Esophagus squamous epithelium (tissue), 5 donors: ENCODE results near the gene MANSC4. TPM values are rescaled to one million over a fixed set of nuclear protein-coding genes. Genes with fewer than 3 reads are reported as not detected.

Source experiments
- DNase-seq: peaks from one replicate; lab custom pipeline; 2025; lab: John Stamatoyannopoulos, UW
- H3K27ac ChIP-seq, 4 donors: fragments of 200-600 bp; sonication (generic); one replicate each; pipeline ENCODE4 v1.5.1; 2016 to 2019; ENCODE audit warnings: mild to moderate bottlenecking in 1 of 4
- H3K27me3 ChIP-seq, 4 donors: fragments of 200-600 bp; sonication (generic); 1 replicate in 3 of 4; 2 replicates in 1 of 4; pipeline versions ENCODE4 v1.5.1 to v1.6.0; 2017 to 2021; ENCODE audit warnings: antibody characterized with exemption in 1 of 4
- H3K36me3 ChIP-seq, 3 donors: fragments of 200-600 bp; sonication (generic); one replicate each; pipeline ENCODE4 v1.5.1; 2016 to 2019
- H3K4me1 ChIP-seq, 3 donors: fragments of 200-600 bp; sonication (generic); one replicate each; pipeline ENCODE4 v1.5.1; 2017 to 2019
- H3K4me3 ChIP-seq, 4 donors: fragments of 200-600 bp; sonication (generic); 1 replicate in 3 of 4; 2 replicates in 1 of 4; pipeline ENCODE4 v1.5.1; 2016 to 2019; ENCODE audit warnings: mild to moderate bottlenecking in 2 of 4, moderate library complexity in 1 of 4
- H3K9me3 ChIP-seq, 3 donors: fragments of 200-600 bp; sonication (generic); one replicate each; pipeline ENCODE4 v1.5.1; 2016 to 2019
- POLR2A ChIP-seq, 4 donors: fragments of 450-650 bp; IDR thresholded peaks; one replicate each; pipeline ENCODE4 v1.6.1; 2017; ENCODE audit warnings: antibody characterized with exemption in 4 of 4, mild to moderate bottlenecking in 4 of 4, moderate library complexity in 3 of 4
- WGBS, 2 donors: methylation state at CpG; one replicate each; pipeline ENCODE4 v1.1.5; 2018; 5-methylcytosine and 5-hydroxymethylcytosine counted together
- intact Hi-C: fragments of 100-400 bp; cut with DNase I; formaldehyde crosslinking; loops from one replicate; pipeline ENCODE4 v1.15.0; 2022
- total RNA-seq, 4 donors: library from RNA; depleted of rRNA; stranded (reverse); fragments of >200 nt; gene quantifications; one replicate each; pipeline ENCODE4 v1.1.0, GENCODE V29; 2016
- TF ChIP-seq, protein P1 (sequence below), 6 experiments: fragments of 450-650 bp in 4 of 6; fragments of 200-600 bp in 2 of 6; sonication (generic) in 2 of 6; IDR thresholded peaks; one replicate each; pipeline ENCODE4 v1.5.1; 2016 to 2019; ENCODE audit warnings: antibody characterized with exemption in 6 of 6, mild to moderate bottlenecking in 4 of 6, moderate library complexity in 4 of 6
- donor health status: DM: yes; HTN: yes; CAD: no.

MANSC4 gene
- total RNA-seq, 4 donors from 2014 or later, result not detected

- TF ChIP-seq POLR2A (IDR thresholded peaks at IDR 0.05), result no peak
- TF ChIP-seq, protein P1, sequence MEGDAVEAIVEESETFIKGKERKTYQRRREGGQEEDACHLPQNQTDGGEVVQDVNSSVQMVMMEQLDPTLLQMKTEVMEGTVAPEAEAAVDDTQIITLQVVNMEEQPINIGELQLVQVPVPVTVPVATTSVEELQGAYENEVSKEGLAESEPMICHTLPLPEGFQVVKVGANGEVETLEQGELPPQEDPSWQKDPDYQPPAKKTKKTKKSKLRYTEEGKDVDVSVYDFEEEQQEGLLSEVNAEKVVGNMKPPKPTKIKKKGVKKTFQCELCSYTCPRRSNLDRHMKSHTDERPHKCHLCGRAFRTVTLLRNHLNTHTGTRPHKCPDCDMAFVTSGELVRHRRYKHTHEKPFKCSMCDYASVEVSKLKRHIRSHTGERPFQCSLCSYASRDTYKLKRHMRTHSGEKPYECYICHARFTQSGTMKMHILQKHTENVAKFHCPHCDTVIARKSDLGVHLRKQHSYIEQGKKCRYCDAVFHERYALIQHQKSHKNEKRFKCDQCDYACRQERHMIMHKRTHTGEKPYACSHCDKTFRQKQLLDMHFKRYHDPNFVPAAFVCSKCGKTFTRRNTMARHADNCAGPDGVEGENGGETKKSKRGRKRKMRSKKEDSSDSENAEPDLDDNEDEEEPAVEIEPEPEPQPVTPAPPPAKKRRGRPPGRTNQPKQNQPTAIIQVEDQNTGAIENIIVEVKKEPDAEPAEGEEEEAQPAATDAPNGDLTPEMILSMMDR (IDR thresholded peaks at IDR 0.05), result no peak
- intact Hi-C loops, result no loop called here
Observed at GRCh38 chr12:27790179-27790578, 10.1 kb upstream of the MANSC4 start.

DNA sequence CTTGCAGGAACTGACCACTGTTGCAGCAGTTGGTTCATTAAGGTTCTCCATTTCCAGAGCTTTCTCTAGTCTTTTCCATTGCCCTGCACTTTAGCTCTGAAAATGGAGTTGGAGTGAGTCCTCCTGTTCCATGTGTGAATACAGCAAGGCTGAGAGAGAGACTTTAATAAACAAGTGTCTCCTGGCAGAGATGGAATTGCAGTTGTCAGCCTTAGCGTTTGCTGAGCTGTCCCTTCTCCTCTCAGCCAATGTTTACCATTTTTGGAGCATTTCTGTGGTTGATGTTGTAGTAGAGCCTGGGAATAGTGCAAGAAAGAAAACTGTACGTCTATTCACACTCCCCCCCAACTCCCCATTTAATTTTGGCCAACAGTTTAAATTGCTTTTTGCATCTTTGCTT, 7.5 kb upstream of the MANSC4 start:
- H3K36me3 ChIP-seq, result peaks cover 0 to 20% (median 7%) of the 10 kb centered on the region in 3 donors
- 68 to 82% methylated on average over 2 of the region's 2 CpGs for WGBS, 2 donors
- H3K4me3 ChIP-seq, result peak overlapping the region in 1 of 4 donors; percentile 16
- DNase-seq, result no peak
- H3K27ac ChIP-seq, result no peak overlapping the region
- no peaks in the 10 kb centered on the region for H3K27me3 ChIP-seq
- intact Hi-C loops, result no loop called here
- no peaks in the 10 kb centered on the region for H3K9me3 ChIP-seq
- no peak for TF ChIP-seq POLR2A (IDR thresholded peaks at IDR 0.05)
- TF ChIP-seq, protein P1 (IDR thresholded peaks at IDR 0.05), result no peak
- peaks cover 0 to 59% (median 0%) of the 10 kb centered on the region in 3 donors for H3K4me1 ChIP-seq

More at GRCh38 chr12:27790179-27790578, 10.1 kb upstream of the MANSC4 start:
- H3K9me3 ChIP-seq, result no peaks in the 10 kb centered on the region
- H3K4me3 ChIP-seq, result no peak overlapping the region
- H3K36me3 ChIP-seq, result peaks cover 5 to 42% (median 14%) of the 10 kb centered on the region in 3 donors
- H3K4me1 ChIP-seq, result peaks cover 0 to 33% (median 0%) of the 10 kb centered on the region in 3 donors
- no peak overlapping the region for H3K27ac ChIP-seq
- DNase-seq, result no peak
- WGBS, 2 donors, result 87 to 100% methylated on average over 2 of the region's 2 CpGs
- no peaks in the 10 kb centered on the region for H3K27me3 ChIP-seq

GRCh38 chr12:27785882-27786570, 6.0 kb upstream of the MANSC4 start:
- DNase-seq, result no peak
- Histone ChIP-seq H3K27me3 (no peaks in the 10 kb centered on the region), H3K4me1 (peaks cover under 1 to 74% (median 5%) of the 10 kb centered on the region in 3 donors), H3K27ac (no peak overlapping the region), H3K9me3 (no peaks in the 10 kb centered on the region), H3K4me3 (no peak overlapping the region), H3K36me3 (peaks cover 0 to 9% (median 0%) of the 10 kb centered on the region in 3 donors)
- WGBS, 2 donors, result 41 to 53% methylated on average over 3 of the region's 3 CpGs
- intact Hi-C loops, result no loop called here
- no peak for TF ChIP-seq POLR2A (IDR thresholded peaks at IDR 0.05)
- TF ChIP-seq, protein P1 (IDR thresholded peaks at IDR 0.05), result no peak

GRCh38 chr12:27782481-27782880, 2.4 kb upstream of the MANSC4 start:
- H3K4me3 ChIP-seq, result peak overlapping the region in 3 of 4 donors; percentile 2 to 81 (median 72)
- TF ChIP-seq, protein P1 (IDR thresholded peaks at IDR 0.05), result no peak
- no peak for TF ChIP-seq POLR2A (IDR thresholded peaks at IDR 0.05)
- no peak for DNase-seq

DNA sequence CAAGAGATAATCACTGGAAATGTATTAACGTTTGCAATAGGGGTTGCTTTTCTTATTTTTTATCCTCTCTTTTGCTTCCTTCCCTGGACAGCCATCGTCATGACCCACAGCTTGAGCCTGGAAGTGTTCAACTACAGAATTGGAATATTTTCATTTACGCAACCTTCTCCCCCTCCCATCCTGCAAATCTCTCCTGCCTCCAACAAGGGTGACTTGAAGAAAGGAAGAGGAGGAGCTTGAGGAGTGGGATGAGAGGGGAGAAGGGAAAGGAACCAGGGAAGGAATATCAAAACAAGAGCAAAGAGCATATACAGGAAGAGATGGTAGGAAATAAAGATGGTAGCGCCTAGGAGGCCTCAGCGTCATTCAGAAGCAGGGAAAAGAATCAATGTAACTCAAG, 1.6 kb upstream of the MANSC4 start:
- TF ChIP-seq, protein P1 (IDR thresholded peaks at IDR 0.05), result no peak
- no peak for TF ChIP-seq POLR2A (IDR thresholded peaks at IDR 0.05)
- no peaks in the 10 kb centered on the region for H3K9me3 ChIP-seq
- WGBS, 2 donors, result 53 to 62% methylated on average over 5 of the region's 5 CpGs
- peak overlapping the region in 3 of 4 donors; percentile 76 to 94 (median 93) for H3K27ac ChIP-seq
- no peaks in the 10 kb centered on the region for H3K27me3 ChIP-seq
- no peak for DNase-seq
- intact Hi-C loops, result no loop called here
- H3K4me3 ChIP-seq, result peak overlapping the region in 3 of 4 donors; percentile 62 to 81 (median 72)
- peaks cover 0 to 7% (median 0%) of the 10 kb centered on the region in 3 donors for H3K36me3 ChIP-seq
- peaks cover 7 to 70% (median 11%) of the 10 kb centered on the region in 3 donors for H3K4me1 ChIP-seq

More at GRCh38 chr12:27782481-27782880, 2.4 kb upstream of the MANSC4 start:
- Histone ChIP-seq H3K4me1 (peaks cover 7 to 77% (median 11%) of the 10 kb centered on the region in 3 donors), H3K27ac (peak overlapping the region in 3 of 4 donors; percentile 76 to 94 (median 93)), H3K36me3 (peaks cover 0 to 7% (median 0%) of the 10 kb centered on the region in 3 donors), H3K27me3 (no peaks in the 10 kb centered on the region), H3K9me3 (no peaks in the 10 kb centered on the region)
- intact Hi-C loops, result no loop called here
- WGBS, 2 donors, result 93 to 100% methylated on average over 1 of the region's 1 CpG
